HG03196 (cell line): ENCODE data around the gene LGALS9.
"Not testable (repeated sequence)": the region's sequence is repeated elsewhere in the genome, so short reads cannot be mapped to it uniquely, and the experiment has no call there.

Experiments used
- ATAC-seq: cut with Tn5 transposase; IDR thresholded peaks from one replicate; pipeline ENCODE4 v1.9.1; 2021; ENCODE audit not compliant: unreplicated experiment

Gene LGALS9

DNA sequence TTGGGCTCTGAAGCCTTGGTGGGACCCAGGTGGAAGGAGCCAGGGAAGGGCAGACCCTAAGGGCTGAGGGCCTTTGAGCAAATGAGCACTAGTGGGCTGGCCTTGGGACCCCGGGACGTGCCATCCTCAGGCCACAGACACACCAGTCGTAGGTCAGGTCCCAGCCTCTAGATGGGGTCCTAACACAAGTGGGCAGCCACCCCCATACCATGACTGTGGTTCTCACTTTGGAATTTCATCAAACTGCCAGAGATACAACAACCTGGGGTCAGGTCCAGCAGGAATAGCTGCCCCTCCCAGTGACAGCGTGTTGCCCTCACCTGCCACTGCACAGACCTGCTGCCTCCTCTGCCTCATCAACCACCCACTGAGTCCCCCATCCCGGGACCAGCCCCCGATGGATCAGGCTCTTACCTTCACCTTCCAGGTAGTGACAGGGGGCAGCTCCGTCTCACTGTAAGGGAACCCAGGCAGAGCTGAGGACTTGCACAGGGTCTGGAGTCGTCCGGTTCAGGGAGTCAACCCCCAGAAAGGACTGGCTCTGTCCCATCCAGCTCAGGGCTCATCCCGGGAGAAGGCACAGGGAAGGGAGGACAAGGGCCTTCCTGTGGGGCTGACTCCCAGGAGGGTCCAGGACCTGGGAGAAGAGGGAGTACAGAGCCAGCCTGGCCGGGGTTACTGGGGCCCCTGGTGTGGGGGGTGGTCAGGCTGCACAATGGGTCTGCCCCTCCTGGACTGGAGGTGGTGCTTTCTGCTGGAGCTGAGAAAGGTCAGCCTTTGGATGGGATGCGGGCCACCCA is 40.0 kb downstream of the LGALS9 start:
- ATAC-seq: no peak

DNA sequence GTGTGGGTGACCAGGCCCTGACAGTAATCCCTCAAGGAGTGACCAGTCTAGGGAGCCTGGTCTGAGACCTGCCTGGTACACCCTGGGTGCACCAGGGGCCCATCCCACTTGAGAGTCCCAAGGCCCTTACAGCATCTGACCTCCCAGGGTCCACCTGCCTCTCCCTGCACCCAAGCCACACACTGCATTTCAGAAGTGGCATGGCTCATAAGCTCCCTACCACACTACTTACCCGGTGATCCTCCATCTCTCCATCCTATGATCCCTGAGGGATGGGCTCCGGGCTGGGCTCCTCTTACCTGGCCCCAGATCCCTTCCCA is 40.6 kb downstream of the LGALS9 start:
- no peak for ATAC-seq

DNA sequence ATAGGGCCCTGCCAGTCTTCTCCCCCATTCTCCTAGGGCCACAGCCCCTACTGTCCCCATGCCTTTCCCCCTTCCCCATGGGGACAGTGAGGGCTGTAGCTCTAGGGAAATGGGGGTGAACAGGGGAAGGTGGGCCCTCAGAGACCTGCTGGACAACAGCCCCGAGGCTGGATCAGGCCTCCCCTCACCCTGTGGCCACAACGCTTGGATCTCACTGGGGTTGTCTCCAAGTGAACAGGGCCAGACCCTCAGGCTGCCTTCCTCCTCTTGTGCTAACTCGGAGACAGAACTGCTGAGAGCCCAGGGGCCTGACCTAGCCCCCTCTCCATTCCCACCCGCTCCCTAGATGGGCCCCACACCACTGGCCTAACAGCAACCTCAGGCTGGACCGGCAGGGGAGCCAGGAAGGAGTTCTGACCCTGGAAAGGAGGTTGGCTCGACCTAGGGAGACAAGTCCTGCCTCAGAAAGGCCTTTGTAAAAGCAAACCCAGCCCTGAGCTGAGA is 41.0 kb downstream of the LGALS9 start:
- ATAC-seq: not testable (repeated sequence)

DNA sequence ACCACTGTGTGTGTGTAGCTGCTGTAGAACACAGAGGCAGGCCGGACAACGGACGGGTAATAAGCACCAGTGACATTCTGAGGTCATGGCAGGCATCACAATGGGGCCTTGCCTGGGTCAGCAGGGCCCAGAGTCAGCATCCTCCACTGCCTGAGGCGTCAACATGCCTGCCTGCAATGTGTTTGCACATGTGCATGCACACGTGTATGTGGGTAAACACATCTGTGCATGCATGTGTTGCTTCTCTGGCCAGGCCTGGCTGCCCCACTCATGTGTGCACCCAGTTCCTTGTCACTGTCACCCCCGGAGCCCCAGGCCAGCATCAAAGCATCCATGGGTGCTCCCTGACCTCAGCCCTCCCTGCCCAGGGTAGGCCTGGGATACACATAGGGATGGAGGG is 43.3 kb downstream of the LGALS9 start:
- no peak for ATAC-seq

DNA sequence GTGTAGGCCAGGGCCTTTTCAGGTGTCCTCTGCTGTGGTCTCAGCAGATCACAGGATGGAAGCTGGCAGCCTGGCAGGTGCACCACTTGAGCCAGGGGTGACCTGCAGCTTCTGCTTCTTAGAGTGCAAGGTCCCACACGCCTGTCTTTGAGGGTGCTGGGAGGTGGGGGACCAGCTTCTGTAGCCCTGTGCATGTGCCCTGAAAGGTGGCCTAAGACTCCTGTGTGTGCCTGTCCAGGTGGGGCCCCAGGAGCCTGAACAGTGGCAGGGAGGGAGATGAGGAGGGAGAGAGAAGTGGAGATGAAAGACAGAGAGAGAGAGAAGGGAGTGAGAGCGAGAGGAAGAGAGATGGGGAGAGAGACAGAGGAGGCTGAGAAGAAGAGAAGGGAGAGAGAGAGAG is 46.2 kb downstream of the LGALS9 start:
- no peak for ATAC-seq

DNA sequence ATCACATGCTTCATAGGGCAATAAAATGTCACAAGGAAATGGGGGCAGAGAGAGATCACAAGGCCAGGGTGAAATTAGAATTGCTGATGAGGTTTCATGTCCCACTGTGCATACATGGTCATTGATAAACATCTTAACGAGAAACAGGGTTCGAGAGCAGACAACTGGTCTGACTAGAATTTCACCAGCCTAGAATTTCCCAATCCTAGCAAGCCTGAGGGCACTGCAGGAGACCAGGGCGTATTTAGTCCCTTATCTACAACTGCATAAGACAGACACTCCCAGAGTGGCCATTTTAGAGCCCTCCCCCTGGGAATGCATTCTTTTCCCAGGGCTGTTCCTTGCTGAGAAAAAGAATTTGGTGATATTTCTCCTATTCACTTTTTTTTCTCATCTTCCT is 55.3 kb downstream of the LGALS9 start:
- not testable (repeated sequence) for ATAC-seq

DNA sequence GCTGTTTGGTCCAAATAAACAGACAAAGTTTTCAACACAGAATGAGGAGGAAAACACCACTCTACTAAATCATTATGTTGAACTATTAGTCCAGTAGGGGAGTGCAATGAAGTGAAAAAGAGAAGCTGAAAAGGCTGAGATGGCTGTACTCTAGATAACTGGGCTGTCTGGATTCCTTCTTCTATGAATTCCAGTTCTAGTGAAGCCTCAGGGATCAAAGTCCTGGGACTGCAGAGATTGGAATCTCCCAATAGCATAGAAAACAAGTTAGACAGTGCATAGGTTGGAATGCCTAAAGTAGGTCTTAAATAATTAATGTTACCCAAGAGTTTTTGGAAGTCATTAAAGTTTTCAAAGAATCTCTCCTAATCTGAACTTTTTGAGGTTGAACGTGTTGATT is 59.9 kb downstream of the LGALS9 start:
- no peak for ATAC-seq

DNA sequence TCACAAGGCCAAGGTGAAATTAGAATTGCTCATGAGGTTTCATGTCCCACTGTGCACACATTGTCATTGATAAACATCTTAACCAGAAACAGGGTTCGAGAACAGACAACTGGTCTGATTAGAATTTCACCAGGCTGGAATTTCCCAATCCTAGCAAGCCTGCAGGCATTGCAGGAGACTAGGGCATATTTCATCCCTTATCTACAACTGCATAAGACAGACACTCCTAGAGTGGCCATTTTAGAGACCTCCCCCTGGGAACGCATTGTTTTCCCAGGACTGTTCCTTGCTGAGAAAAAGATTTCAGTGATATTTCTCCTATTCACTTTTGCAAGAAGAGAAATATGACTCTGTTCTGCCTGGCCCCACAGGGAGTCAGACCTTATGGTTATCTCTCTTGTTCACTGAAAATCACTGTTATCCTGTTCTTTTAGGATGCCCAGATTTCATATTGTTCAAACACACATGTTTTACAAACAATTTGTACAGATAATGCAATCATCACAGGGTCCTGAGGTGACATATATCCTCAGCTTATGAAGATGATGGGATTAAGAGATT is 64.3 kb downstream of the LGALS9 start:
- ATAC-seq: not testable (repeated sequence)
